ENCODE data around the gene NXN.
"Not testable (repeated sequence)": the region's sequence is repeated elsewhere in the genome, so short reads cannot be mapped to it uniquely, and the experiment has no call there.

NXN gene

GRCh38 chr17:796609-797008 is 183.0 kb downstream of the NXN start:
- DNase-seq = no peak

DNA sequence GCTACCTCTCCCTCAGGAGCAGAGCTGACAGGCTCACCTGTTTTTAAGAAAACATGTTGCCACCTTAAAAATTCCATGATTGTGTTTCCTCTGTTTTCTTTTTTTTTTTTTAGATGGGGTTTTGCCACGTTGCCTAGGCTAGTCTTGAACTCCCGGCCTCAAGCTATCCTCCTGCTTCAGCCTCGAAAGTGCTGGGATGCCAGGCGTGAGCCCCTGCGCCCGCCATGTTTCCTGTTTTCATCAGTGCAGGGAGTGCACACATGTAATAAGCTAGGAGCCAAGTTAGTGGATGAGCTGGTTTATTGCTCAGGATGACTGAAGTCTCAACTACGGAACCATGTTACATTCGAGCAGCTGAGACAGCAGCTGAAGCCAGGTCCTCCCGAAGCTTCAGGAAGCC is 183.9 kb downstream of the NXN start:
- DNase-seq = no peak

DNA sequence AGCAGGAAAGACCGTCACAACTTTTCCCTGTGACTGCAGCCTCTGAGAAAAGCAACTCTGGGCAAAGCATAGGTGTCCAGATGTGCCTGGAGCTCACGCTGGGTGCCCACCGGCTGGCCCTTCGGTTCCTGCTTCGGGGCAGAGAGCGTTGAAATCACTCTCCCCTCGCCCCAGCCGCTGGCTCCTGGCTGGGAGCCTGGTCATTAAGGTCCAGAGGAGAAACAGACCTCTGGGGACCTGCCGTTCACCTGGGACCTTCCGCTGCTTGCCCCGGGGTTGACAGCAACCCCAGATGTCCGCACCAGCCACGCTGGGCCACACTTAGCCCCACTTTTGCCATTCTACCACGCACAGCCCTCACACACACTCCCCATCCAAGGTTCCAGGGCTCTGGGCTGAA is 184.3 kb downstream of the NXN start:
- DNase-seq = no peak

DNA sequence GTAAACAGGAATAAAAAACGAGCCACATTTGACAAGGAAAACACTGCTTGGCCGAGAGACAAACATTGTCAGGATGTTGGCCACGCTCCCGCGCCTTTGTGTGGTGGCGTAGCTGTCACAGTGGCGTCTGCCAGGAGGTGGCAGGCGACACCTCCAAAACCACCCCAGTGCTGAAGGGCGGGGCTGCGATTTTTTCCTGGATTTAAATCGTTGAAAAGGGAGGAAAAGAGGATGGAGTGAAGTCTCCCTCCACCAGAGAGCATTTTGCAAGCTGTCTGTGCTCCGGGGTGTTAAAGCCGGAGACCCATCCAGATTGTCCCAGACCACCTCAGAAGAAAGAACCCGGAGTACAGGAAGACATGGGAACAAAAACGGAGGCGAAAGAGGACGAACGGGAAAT is 184.7 kb downstream of the NXN start:
- DNase-seq = peak; percentile 79

DNA sequence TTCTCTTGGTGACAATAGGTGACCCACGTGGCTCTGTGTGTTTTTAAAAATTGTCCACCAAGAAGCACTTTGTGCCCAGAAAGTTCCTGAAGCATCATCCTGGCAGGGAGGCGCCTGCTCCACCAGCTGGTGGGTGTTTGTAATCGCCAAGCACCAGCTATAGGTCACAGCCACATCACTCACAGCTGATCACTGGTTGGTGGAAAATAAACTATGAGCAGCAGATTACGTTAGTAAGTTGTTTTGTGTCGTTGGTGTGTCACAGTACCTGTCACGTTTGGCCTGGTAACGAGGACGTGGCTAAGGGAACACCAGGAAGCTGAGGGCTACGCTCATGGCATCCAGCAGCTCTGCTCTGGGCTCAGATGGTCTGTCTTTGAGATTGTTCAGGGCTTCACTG is 187.3 kb downstream of the NXN start:
- DNase-seq = no peak

DNA sequence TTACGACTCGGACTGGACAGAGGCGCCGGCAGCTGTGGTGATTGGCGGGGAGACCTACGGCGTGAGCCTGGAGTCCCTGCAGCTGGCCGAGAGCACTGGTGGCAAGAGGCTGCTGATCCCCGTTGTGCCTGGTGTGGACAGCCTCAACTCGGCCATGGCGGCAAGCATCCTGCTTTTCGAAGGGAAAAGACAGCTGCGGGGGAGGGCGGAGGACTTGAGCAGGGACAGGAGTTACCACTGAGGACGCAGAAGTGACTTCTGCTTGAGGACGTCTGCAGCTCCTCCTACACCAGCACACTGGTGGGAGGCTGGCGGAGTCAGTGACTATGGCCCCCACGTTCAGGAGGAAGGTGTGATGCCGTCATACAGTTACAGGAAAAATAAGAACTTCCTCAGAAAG is 187.7 kb downstream of the NXN start:
- no peak for DNase-seq

DNA sequence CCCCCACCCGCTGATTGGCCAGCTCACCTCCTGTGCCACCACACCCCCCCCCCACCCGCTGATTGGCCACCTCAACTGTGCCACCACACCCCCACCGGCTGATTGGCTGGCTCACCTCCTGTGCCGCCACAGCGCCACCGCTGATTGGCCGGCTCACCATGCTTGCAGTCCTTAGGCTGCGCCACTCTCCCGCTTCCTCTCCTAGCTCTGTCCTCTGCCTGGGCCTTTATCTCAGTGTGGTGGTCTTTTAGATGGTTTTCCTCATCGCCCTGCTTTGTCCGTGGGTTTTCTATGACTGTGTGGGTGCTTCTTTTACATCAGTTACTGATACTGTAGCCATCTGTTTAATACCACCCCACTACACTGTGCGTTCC is 188.7 kb downstream of the NXN start:
- not testable (repeated sequence) for DNase-seq

DNA sequence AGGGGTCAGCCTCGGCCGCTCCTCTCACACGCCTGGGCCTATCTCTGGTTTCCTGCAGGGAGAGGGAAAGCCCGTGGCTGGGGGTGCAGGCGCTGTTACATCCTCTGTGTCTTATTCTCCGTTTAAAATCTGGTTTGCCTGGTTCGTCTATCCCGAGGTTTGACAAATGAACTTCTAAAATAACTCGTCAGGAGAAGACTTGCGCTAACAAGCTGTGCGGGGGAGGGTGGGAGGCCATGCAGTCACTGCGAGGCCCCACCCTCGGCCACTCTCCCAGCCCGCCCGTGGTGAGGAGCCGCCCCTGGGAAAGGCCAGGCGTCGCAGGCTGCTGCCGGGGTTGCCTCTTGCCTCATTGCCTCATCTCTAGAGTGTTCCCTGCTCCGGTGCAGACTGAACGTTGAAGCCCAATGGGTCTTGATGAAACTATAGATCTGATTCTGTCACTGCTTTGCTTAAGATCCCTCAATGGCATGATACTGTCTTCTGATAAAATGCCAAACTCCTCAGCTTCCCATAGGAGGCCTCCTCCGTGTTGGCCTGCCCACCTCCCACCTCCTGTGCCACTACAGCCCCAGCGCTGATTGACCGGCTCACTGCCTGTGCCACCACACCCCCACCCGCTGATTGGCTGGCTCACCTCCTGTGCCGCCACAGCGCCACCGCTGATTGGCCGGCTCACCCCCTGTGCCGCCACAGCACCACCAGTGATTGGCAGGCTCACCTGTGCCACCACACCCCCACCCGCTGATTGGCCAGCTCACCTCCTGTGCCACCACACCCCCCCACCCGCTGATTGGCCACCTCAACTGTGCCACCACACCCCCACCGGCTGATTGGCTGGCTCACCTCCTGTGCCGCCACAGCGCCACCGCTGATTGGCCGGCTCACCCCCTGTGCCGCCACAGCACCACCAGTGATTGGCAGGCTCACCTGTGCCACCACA is 189.4 kb downstream of the NXN start:
- DNase-seq = peak; percentile 62

GRCh38 chr17:789160-789840 is 190.3 kb downstream of the NXN start:
- DNase-seq = peak; percentile 29

DNA sequence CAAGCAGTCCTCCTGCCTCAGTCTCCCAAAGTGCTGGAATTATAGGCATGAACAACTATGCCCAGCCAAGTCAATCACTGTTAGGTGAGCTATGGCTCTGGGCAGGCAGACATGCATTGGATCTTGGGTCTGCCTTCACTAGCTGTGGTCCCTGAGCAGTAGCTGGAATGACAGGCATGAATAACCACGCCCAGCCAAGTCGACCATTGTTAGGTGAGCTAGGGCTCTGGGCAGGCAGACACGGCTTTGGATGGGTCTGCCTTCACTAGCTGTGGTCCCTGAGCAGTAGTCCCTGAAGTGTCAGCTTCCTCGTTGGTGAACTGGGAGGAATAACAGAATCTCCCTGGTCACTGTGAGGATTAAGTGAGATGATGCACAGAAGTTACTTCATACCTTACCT is 191.0 kb downstream of the NXN start:
- DNase-seq = no peak

DNA sequence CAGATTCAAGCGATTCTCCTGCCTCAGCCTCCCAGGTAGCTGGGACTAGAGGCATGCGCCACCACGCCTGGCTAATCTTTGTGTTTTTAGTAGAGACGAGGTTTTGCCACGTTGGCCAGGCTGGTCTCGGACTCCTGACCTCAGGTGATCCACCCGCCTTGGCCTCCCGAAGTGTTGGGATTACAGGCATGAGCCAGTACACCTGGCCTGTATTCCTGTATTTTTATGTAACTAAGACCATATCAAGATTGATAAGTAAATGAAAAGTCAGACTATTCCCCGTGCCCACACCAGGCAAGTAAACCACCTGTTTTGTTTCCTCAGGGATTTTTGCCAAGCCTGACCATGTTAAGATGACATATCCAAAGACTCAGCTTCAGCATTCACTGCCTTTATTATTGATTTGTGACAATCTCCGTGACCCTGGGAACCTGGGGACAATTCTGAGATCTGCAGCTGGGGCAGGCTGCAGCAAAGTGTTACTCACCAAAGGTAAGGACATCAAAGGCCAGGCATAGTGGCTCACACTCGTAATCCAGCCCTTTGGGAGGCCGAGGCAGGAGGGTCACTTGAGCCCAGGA is 191.8 kb downstream of the NXN start:
- no peak for DNase-seq

DNA sequence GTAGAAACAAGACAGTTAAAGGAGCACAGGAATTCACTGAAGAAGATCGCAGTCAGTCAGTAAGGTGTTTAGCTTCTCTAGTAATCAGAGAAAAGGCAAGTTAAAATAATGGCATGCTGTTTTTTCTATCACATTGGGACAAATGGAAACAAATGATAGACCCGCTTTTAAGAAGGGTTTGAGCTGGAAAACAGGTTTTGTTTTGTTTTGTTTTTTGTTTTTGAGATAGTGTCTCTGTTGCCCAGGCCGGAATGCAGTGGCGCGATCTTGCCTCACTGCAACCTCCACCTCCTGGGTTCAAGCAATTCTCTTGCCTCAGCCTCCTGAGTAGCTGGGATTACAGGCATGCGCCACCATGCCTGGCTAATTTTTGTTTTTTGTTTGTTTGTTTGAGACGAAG is 193.7 kb downstream of the NXN start:
- DNase-seq = not testable (repeated sequence)

DNA sequence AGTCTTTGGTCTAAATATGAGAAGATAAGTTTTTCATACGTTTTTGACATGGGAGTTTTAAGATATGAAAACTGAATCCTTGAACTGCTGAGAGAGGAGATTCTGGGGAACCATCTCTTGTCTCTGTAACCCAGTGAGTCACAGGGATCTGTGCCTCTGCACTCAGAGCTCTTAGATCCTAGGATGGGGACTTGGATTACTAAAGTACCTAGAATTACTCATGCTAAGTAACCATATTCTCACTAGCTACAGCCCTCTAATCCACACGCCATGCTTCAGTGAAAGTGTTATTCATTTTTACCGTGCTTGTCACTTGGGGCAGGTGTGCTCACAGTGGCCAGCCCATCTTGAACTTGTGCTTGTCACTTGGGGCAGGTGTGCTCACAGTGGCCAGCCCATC is 195.4 kb downstream of the NXN start:
- DNase-seq = no peak

GRCh38 chr17:781805-782731 is 197.5 kb downstream of the NXN start, which contains the start of the genes GLOD4 and MRM3:
Gene GLOD4, minus strand, starts transcription at chr17:782280. Its CDS starts 25 bp downstream, at chr17:782255.
Gene MRM3, plus strand, starts transcription at chr17:782353. Its CDS starts 26 bp downstream, at chr17:782379.
- DNase-seq = peak; percentile 86

- no peak for DNase-seq
Measured at GRCh38 chr17:778096-778495, 201.5 kb downstream of the NXN start.

- DNase-seq = no peak
Measured at GRCh38 chr17:774313-774584, 205.3 kb downstream of the NXN start.

- DNase-seq = no peak
Measured at GRCh38 chr17:773467-774312, 205.9 kb downstream of the NXN start.

DNA sequence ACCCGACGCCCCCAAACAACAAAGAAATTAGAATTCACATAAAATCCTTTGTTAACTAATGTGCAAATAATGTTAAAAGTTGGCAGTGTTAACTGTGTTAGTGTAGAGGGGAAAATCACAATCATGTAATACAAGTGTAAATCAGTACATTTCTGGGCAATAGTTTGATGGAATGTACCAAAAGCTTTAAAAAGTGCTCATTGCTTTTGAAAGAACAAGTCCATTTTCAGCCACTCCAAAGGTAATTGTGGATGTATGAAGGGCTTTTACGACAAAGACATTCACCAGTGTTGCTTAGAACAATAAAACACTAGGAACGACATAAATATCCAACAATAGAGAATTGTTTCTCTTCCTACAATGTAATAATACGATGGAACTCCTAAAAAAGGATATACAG is 206.6 kb downstream of the NXN start:
- DNase-seq = no peak

- DNase-seq = no peak
Measured at GRCh38 chr17:767076-767475, 212.5 kb downstream of the NXN start.

DNA sequence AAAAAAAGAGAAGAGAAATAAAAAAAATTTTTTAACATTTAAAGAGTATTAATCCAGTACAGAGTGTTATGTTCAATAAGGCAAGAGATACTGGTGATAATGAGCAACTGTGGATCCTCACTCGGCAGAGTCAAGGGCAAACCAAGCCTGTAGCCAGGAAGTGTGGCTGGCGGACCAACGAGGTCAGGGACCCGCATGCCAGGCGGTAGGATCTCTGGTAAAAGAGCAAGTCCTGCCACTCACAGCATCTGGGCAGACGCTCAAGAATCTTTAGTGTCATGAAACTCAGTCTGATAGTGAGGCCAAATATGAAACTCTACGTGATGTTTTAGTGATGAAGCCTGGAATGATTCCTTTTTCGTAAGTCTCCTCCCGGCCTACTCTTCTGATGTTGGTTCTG is 219.2 kb downstream of the NXN start:
- no peak for DNase-seq

DNA sequence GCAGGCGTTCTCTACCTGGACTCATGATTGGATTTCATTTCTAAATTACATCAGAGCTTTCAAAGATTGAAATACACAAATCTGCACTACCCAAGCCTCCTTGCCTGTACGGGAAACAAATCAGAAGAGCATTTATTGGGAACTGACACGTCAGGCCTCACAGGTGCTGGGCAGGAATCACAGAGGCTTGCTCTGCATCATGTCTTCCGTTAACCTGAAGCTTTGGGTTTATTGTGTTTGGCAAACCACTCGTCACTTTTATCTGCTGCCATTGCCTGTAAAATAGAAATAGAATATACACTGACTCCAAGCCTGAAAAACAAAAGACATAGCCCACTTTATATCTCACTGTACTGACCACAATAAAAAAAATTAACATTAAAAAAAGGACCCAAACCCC is 219.6 kb downstream of the NXN start:
- DNase-seq = no peak

Data from fibroblast of skin of back (primary cell).